Lung (tissue), 12 donors: ENCODE data around the gene EPHB1. TPM values are rescaled to one million over a fixed set of nuclear protein-coding genes. Genes with fewer than 3 reads are reported as not detected.

Source experiments
- ATAC-seq: fragments of 200-7000 bp; cut with Tn5 transposase; one replicate; pipeline ENCODE4 v1.9.1; 2020; ENCODE audit warnings: moderate number of reproducible peaks; ENCODE audit not compliant: insufficient read depth, low FRiP score
- DNase-seq, 3 donors: peaks; one replicate each; pipeline ENCODE4 v3.0.0-alpha.2; 2013 to 2017
- H3K27ac ChIP-seq, 2 donors: one replicate each; pipeline ENCODE4 v1.5.1; 2013; ENCODE audit warnings: mild to moderate bottlenecking in 2 of 2, moderate library complexity in 2 of 2, control low read depth in 1 of 2, inconsistent platforms in 1 of 2, low read depth in 1 of 2, low read length in 1 of 2
- H3K27me3 ChIP-seq, 3 donors: one replicate each; pipeline ENCODE4 v1.5.1; 2013; ENCODE audit warnings: low read length in 2 of 3; ENCODE audit not compliant: control insufficient read depth in 3 of 3, insufficient read depth in 3 of 3
- H3K36me3 ChIP-seq, 4 donors: one replicate each; pipeline ENCODE4 v1.5.1; 2013; ENCODE audit warnings: low read length in 4 of 4, mild to moderate bottlenecking in 1 of 4, moderate library complexity in 1 of 4; ENCODE audit not compliant: control insufficient read depth in 4 of 4, insufficient read depth in 4 of 4
- H3K4me1 ChIP-seq, 5 donors: one replicate each; pipeline ENCODE4 v1.5.1; 2013; ENCODE audit warnings: low read length in 5 of 5, mild to moderate bottlenecking in 2 of 5, moderate library complexity in 1 of 5; ENCODE audit not compliant: control insufficient read depth in 5 of 5, insufficient read depth in 5 of 5
- H3K4me3 ChIP-seq: one replicate; pipeline ENCODE4 v1.5.1; 2013; ENCODE audit warnings: mild to moderate bottlenecking, control low read depth, moderate library complexity
- H3K9ac ChIP-seq, 2 donors: one replicate each; pipeline ENCODE4 v1.5.1; 2013; ENCODE audit warnings: low read length in 2 of 2, control low read depth in 1 of 2; ENCODE audit not compliant: insufficient read depth in 1 of 2
- H3K9me3 ChIP-seq, 4 donors: one replicate each; pipeline ENCODE4 v1.5.1; 2013; ENCODE audit warnings: low read length in 3 of 4, mild to moderate bottlenecking in 1 of 4, moderate library complexity in 1 of 4; ENCODE audit not compliant: control insufficient read depth in 4 of 4, insufficient read depth in 3 of 4
- WGBS, 2 donors: extraction: QIAGEN DNeasy Blood & Tissue Kit; methylation state at CpG; one replicate each; pipeline ENCODE4 v1.1.7; 2013; 5-methylcytosine and 5-hydroxymethylcytosine counted together
- polyA plus RNA-seq, 2 donors: library from polyadenylated mRNA; stranded (reverse); fragments of 200-250 nt; gene quantifications; one replicate each; pipeline ENCODE4 v1.2.1, GENCODE V29; 2013
- total RNA-seq, 2 donors: library from RNA; depleted of rRNA in 1 of 2; stranded (reverse); fragments of >200 nt in 1 of 2; gene quantifications; one replicate each; pipeline ENCODE4 v1.2.1, GENCODE V29; 2014 to 2021
- TF ChIP-seq, protein P1 (sequence below): IDR thresholded peaks from 2 replicates; pipeline ENCODE4 v1.5.1; 2012; ENCODE audit warnings: mild to moderate bottlenecking; ENCODE audit errors: control extremely low read depth, extremely low read depth
- donor health status: control.
- donor health status: control.
- donor health status: Bipolar disorder and iron deficiency.
- donor health status: healthy.
- donor health status: DM: yes; HTN: yes; CAD: no.

Gene EPHB1
- total and polyA plus RNA-seq, 4 donors = 0.30 to 6.3 (median 2.1) TPM

DNA sequence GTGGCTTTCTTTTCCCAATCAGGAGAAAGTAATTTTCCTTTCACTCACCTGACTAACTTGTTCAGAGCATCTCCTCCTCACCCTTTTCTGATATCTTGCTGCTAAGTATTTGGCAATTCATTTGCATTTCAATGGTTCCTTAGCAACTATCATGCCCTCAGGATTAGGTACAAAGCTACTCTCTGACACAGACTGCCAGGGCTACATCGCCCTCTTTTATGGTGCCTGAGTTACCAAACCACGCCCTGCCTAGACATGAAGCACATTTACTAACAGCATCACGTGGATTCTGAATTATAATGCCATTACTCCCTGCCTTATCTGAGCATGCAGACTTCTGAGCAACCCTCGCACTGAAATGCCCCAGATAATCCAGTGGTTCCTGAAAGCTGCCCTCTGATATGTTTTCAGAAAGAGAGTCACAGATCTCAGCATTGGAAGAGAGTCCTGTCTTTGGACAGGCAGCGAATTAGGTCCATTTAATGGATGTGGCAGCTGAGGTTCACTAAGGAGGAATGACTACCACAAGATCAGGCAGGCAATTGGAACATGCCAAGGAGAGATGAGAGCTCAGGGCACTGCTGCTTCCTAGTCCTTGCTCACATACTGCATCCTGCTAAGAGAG, 14.5 kb downstream of the EPHB1 start:
- Histone ChIP-seq H3K4me3 (no peak overlapping the region), H3K9ac (no peak overlapping the region), H3K36me3 (no peaks in the 10 kb centered on the region), H3K27ac (no peak overlapping the region), H3K4me1 (no peaks in the 10 kb centered on the region), H3K9me3 (no peaks in the 10 kb centered on the region), H3K27me3 (peaks cover 0 to 4% (median 3%) of the 10 kb centered on the region in 3 donors)
- TF ChIP-seq, protein P1, sequence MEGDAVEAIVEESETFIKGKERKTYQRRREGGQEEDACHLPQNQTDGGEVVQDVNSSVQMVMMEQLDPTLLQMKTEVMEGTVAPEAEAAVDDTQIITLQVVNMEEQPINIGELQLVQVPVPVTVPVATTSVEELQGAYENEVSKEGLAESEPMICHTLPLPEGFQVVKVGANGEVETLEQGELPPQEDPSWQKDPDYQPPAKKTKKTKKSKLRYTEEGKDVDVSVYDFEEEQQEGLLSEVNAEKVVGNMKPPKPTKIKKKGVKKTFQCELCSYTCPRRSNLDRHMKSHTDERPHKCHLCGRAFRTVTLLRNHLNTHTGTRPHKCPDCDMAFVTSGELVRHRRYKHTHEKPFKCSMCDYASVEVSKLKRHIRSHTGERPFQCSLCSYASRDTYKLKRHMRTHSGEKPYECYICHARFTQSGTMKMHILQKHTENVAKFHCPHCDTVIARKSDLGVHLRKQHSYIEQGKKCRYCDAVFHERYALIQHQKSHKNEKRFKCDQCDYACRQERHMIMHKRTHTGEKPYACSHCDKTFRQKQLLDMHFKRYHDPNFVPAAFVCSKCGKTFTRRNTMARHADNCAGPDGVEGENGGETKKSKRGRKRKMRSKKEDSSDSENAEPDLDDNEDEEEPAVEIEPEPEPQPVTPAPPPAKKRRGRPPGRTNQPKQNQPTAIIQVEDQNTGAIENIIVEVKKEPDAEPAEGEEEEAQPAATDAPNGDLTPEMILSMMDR = no peak
- DNase-seq (no peak), ATAC-seq (no peak)
- 58 to 72% methylated on average over 5 of the region's 5 CpGs for WGBS, 2 donors

DNA sequence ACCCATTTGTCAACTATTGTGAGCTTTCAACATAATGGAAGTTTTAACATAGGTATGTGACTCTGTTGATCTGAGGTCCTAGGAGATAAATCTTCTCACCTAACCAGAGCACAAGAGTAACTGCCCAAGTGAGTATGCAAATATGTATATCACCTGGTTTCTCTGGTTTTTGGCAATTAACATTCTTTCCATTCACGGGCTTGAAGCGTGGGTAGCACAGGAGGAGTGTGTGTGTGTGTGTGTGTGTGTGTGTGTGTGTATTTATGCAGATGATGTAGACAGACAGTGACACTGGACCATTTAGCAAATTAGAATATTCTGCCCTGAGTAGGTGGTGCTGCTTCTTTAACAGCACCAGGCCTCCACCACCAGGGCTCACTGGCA, 15.0 kb downstream of the EPHB1 start:
- no peaks in the 10 kb centered on the region for H3K9me3 ChIP-seq
- H3K4me3 ChIP-seq = no peak overlapping the region
- DNase-seq (no peak), ATAC-seq (no peak)
- H3K4me1 ChIP-seq = no peaks in the 10 kb centered on the region
- TF ChIP-seq, protein P1 = no peak
- no peak overlapping the region for H3K27ac ChIP-seq
- WGBS, 2 donors = 42 to 68% methylated on average over 2 of the region's 2 CpGs
- no peak overlapping the region for H3K9ac ChIP-seq
- no peaks in the 10 kb centered on the region for H3K36me3 ChIP-seq
- peaks cover 0 to 3% (median 3%) of the 10 kb centered on the region in 3 donors for H3K27me3 ChIP-seq

DNA sequence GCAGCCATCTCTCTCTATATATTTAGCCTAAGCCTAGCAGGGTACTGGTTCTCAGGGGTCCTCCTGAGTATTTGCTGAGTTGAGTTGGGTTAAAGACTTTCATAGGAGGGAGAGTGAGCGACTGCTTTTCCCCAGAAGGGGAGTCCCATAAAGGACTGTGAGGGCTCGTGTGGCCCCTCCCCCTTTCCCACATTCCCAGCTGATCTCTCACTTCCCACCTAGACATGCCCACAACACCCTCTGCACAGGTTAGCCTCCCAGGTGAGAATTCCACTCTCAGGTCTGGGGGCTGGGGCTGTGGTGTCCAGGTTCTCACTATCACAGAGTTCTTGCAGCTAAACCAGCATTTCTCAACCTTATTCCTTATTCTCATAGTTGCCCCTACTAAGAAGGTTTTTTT, 15.8 kb downstream of the EPHB1 start:
- no peaks in the 10 kb centered on the region for H3K4me1 ChIP-seq
- H3K4me3 ChIP-seq = no peak overlapping the region
- no peak for ATAC-seq
- no peaks in the 10 kb centered on the region for H3K36me3 ChIP-seq
- H3K27me3 ChIP-seq = peaks cover 0 to 3% (median 0%) of the 10 kb centered on the region in 3 donors
- no peaks in the 10 kb centered on the region for H3K9me3 ChIP-seq
- DNase-seq = no peak
- TF ChIP-seq, protein P1 = no peak
- no peak overlapping the region for H3K9ac ChIP-seq
- H3K27ac ChIP-seq = no peak overlapping the region
- 68 to 78% methylated on average over 2 of the region's 2 CpGs for WGBS, 2 donors

DNA sequence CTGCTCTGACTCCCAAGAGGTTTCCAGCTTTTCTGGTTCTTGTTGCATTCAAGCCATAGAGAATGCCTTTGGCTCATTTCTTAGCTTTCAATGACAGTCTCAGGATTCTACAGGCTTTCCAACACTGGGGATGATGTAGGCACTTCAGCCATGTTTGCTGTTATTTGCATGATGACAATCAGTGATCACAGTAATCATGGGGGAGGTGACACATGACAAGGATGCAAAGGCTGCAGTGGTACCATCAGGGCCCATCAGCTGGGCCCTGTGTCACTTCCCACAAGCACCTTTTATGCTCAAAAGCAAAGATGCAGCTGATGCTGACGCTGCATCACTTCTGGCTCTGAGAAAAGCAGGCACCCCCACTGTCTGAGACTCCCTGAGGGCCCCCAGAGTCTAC, 18.6 kb downstream of the EPHB1 start:
- ATAC-seq (no peak), DNase-seq (no peak)
- no peaks in the 10 kb centered on the region for H3K36me3 ChIP-seq
- no peaks in the 10 kb centered on the region for H3K4me1 ChIP-seq
- peaks cover 0 to 4% (median 0%) of the 10 kb centered on the region in 4 donors for H3K9me3 ChIP-seq
- H3K27me3 ChIP-seq = peaks cover 0 to 3% (median 0%) of the 10 kb centered on the region in 3 donors
- no peak overlapping the region for H3K27ac ChIP-seq
- WGBS, 2 donors = 29 to 44% methylated on average over 1 of the region's 1 CpG
- TF ChIP-seq, protein P1 = no peak
- no peak overlapping the region for H3K9ac ChIP-seq
- no peak overlapping the region for H3K4me3 ChIP-seq
